H9 (cell line): ENCODE measurements around the gene SPTLC3. TPM values are rescaled to one million over a fixed set of nuclear protein-coding genes. Genes with fewer than 3 reads are reported as not detected.

Source experiments
- DNase-seq: peaks from one replicate; pipeline ENCODE4 v3.0.0-alpha.2; 2017
- H2AFZ ChIP-seq: one replicate; pipeline ENCODE4 v1.6.1; 2013; ENCODE audit warnings: mild to moderate bottlenecking, low read length, control low read depth, moderate library complexity
- H2AK5ac ChIP-seq: 2 replicates; pipeline ENCODE4 v1.6.1; 2013; ENCODE audit warnings: low read length, control low read depth, mixed read lengths; ENCODE audit not compliant: insufficient read length
- H2BK120ac ChIP-seq: one replicate; pipeline ENCODE4 v1.6.1; 2013; ENCODE audit warnings: low read depth, mild to moderate bottlenecking, low read length, control low read depth, inconsistent platforms; ENCODE audit not compliant: poor library complexity, severe bottlenecking
- H2BK12ac ChIP-seq: 2 replicates; pipeline ENCODE4 v1.6.1; 2013; ENCODE audit warnings: low read length, control low read depth, mixed read lengths, low read depth; ENCODE audit not compliant: insufficient read length
- H2BK15ac ChIP-seq: 2 replicates; pipeline ENCODE4 v1.6.1; 2013; ENCODE audit warnings: low read depth, low read length, control low read depth
- H2BK20ac ChIP-seq: one replicate; pipeline ENCODE4 v1.6.1; 2013; ENCODE audit warnings: low read depth, mild to moderate bottlenecking, low read length, control low read depth, inconsistent platforms; ENCODE audit not compliant: poor library complexity, severe bottlenecking
- H2BK5ac ChIP-seq: 2 replicates; pipeline ENCODE4 v1.6.1; 2013; ENCODE audit warnings: low read length, control low read depth, mixed read lengths; ENCODE audit not compliant: insufficient read length
- H3K14ac ChIP-seq: 2 replicates; pipeline ENCODE4 v1.6.1; 2013; ENCODE audit warnings: low read length, control low read depth; ENCODE audit not compliant: insufficient read depth
- H3K18ac ChIP-seq: 2 replicates; pipeline ENCODE4 v1.6.1; 2013; ENCODE audit warnings: low read depth, mild to moderate bottlenecking, mixed read lengths, low read length, control low read depth; ENCODE audit not compliant: insufficient read length
- H3K23ac ChIP-seq: 2 replicates; pipeline ENCODE4 v1.6.1; 2013; ENCODE audit warnings: low read length, control low read depth, mixed read lengths, low read depth; ENCODE audit not compliant: insufficient read length
- H3K23me2 ChIP-seq: 2 replicates; pipeline ENCODE4 v1.6.1; 2013; ENCODE audit warnings: low read depth, mild to moderate bottlenecking, mixed read lengths, low read length, control low read depth; ENCODE audit not compliant: insufficient read length, poor library complexity, severe bottlenecking
- H3K27ac ChIP-seq: 2 replicates; pipeline ENCODE4 v1.5.1; 2013; ENCODE audit warnings: low read length, control low read depth, mixed read lengths, low read depth; ENCODE audit not compliant: insufficient read length
- H3K27me3 ChIP-seq: 2 replicates; pipeline ENCODE4 v1.6.1; 2013; ENCODE audit warnings: low read length, control low read depth, inconsistent platforms; ENCODE audit not compliant: insufficient read depth
- H3K4ac ChIP-seq: 2 replicates; pipeline ENCODE4 v1.6.1; 2013; ENCODE audit warnings: low read depth, mild to moderate bottlenecking, control low read depth, inconsistent platforms, low read length, moderate library complexity
- H3K4me1 ChIP-seq: 2 replicates; pipeline ENCODE4 v1.6.1; 2013; ENCODE audit warnings: low read length, control low read depth, inconsistent platforms; ENCODE audit not compliant: insufficient read depth
- H3K4me2 ChIP-seq: 2 replicates; pipeline ENCODE4 v1.6.1; 2013; ENCODE audit warnings: low read length, control low read depth, mixed read lengths; ENCODE audit not compliant: insufficient read length, insufficient read depth
- H3K56ac ChIP-seq: 2 replicates; pipeline ENCODE4 v1.6.1; 2013; ENCODE audit warnings: low read depth, mild to moderate bottlenecking, mixed read lengths, low read length, control low read depth; ENCODE audit not compliant: insufficient read length
- H3K79me1 ChIP-seq: 2 replicates; pipeline ENCODE4 v1.6.1; 2013; ENCODE audit warnings: low read depth, mild to moderate bottlenecking, moderate library complexity, low read length, control low read depth, inconsistent platforms; ENCODE audit not compliant: insufficient read depth, poor library complexity, severe bottlenecking
- H3K79me2 ChIP-seq: 2 replicates; pipeline ENCODE4 v1.6.1; 2013; ENCODE audit warnings: low read length, control low read depth, inconsistent platforms; ENCODE audit not compliant: insufficient read depth
- H3K9ac ChIP-seq: 2 replicates; pipeline ENCODE4 v1.6.1; 2013; ENCODE audit warnings: low read length, control low read depth, mixed read lengths; ENCODE audit not compliant: insufficient read length; ENCODE audit errors: extremely low read depth
- H3K9me3 ChIP-seq: one replicate; pipeline ENCODE4 v1.6.1; 2013; ENCODE audit warnings: low read depth, low read length, inconsistent platforms; ENCODE audit not compliant: control insufficient read depth
- H3T11ph ChIP-seq: one replicate; pipeline ENCODE4 v1.6.1; 2013; ENCODE audit warnings: mild to moderate bottlenecking, low read length, control low read depth, inconsistent platforms
- H4K20me1 ChIP-seq: one replicate; pipeline ENCODE4 v1.6.1; 2013; ENCODE audit not compliant: control insufficient read depth, insufficient read length, insufficient read depth
- H4K5ac ChIP-seq: 2 replicates; pipeline ENCODE4 v1.6.1; 2013; ENCODE audit warnings: low read depth, mild to moderate bottlenecking, mixed read lengths, low read length, control low read depth; ENCODE audit not compliant: insufficient read length
- H4K8ac ChIP-seq: replicated peaks from 2 replicates; pipeline ENCODE4 v1.6.1; 2013; ENCODE audit warnings: low read length, control low read depth, mixed read lengths, low read depth; ENCODE audit not compliant: insufficient read length
- H4K91ac ChIP-seq: 2 replicates; pipeline ENCODE4 v1.6.1; 2013; ENCODE audit warnings: low read depth, mild to moderate bottlenecking, moderate library complexity, mixed read lengths, low read length, control low read depth; ENCODE audit not compliant: insufficient read length
- H3K27ac Mint-ChIP-seq, 3 experiments: 2 replicates in 2 of 3; 3 replicates in 1 of 3; pipeline ENCODE4 v1.8.0; 2020 to 2021; ENCODE audit warnings: mixed read lengths in 3 of 3, mild to moderate bottlenecking in 1 of 3, moderate library complexity in 1 of 3
- H3K27me3 Mint-ChIP-seq: 2 replicates; pipeline ENCODE4 v1.8.0; 2021; ENCODE audit warnings: low read depth, mild to moderate bottlenecking, moderate library complexity, mixed read lengths
- H3K36me3 Mint-ChIP-seq, 3 experiments: 2 replicates in 2 of 3; 3 replicates in 1 of 3; pipeline ENCODE4 v1.8.0; 2020 to 2021; ENCODE audit warnings: low read depth in 3 of 3, mixed read lengths in 3 of 3; ENCODE audit not compliant: insufficient read depth in 1 of 3
- H3K4me1 Mint-ChIP-seq, 2 experiments: 2 replicates each; pipeline ENCODE4 v1.8.0; 2020; ENCODE audit warnings: mixed read lengths in 2 of 2
- H3K4me3 Mint-ChIP-seq, 2 experiments: 2 replicates in 1 of 2; 3 replicates in 1 of 2; pipeline ENCODE4 v1.8.0; 2020 to 2021; ENCODE audit warnings: mild to moderate bottlenecking in 2 of 2, mixed read lengths in 2 of 2, moderate library complexity in 1 of 2
- H3K9me3 Mint-ChIP-seq, 2 experiments: 2 replicates in 1 of 2; 3 replicates in 1 of 2; pipeline ENCODE4 v1.8.0; 2020; ENCODE audit warnings: mild to moderate bottlenecking in 2 of 2, mixed read lengths in 2 of 2, moderate library complexity in 1 of 2
- CTCF ChIP-seq: fragments of 200-600 bp; sonication (generic); conservative IDR thresholded peaks from 3 replicates; pipeline ENCODE4 v1.8.0; 2021; ENCODE audit warnings: antibody characterized with exemption, mild to moderate bottlenecking
- WGBS: extraction: QIAGEN DNeasy Blood & Tissue Kit; methylation state at CpG from one replicate; pipeline ENCODE4 v1.1.7; 2013; ENCODE audit warnings: missing lambda C conversion rate, low lambda C conversion rate, mixed read lengths; ENCODE audit not compliant: insufficient read length; ENCODE audit errors: extremely low coverage; 5-methylcytosine and 5-hydroxymethylcytosine counted together
- total RNA-seq: library from RNA; stranded (reverse); gene quantifications from 2 replicates; pipeline ENCODE4 v1.2.1, GENCODE V29; 2021

SPTLC3 gene
- total RNA-seq, 1 experiment from 2014 or later = 0.68 TPM

- H3K4me2 ChIP-seq = no peak overlapping the region
- DNase-seq = no peak
- no peaks in the 10 kb centered on the region for H3K23me2 ChIP-seq
- H3K27me3 ChIP-seq = no peaks in the 10 kb centered on the region
- peaks cover 10 to 11% of the 10 kb centered on the region in 2 experiments for H3K4me1 Mint-ChIP-seq
- H3K56ac ChIP-seq = no peak overlapping the region
- no peak overlapping the region for H4K8ac ChIP-seq
- no peak overlapping the region for H3K18ac ChIP-seq
- no peak overlapping the region for H3K14ac ChIP-seq
- no peak overlapping the region for H2BK5ac ChIP-seq
- no peak overlapping the region for H2BK20ac ChIP-seq
- H2AK5ac ChIP-seq = no peak overlapping the region
- no peaks in the 10 kb centered on the region for H4K20me1 ChIP-seq
- no peak for TF ChIP-seq CTCF
- no peak overlapping the region for H4K91ac ChIP-seq
- H3K9me3 Mint-ChIP-seq = no peaks in the 10 kb centered on the region
- H3K23ac ChIP-seq = no peak overlapping the region
- no peaks in the 10 kb centered on the region for H3K79me1 ChIP-seq
- no peaks in the 10 kb centered on the region for H3K9me3 ChIP-seq
- H2BK12ac ChIP-seq = no peak overlapping the region
- WGBS = no CpG with 5 or more reads among the region's 3 CpGs
- H3K9ac ChIP-seq = no peak overlapping the region
- H3K4me3 Mint-ChIP-seq = no peak overlapping the region
- no peak overlapping the region for H3K27ac Mint-ChIP-seq
- no peak overlapping the region for H4K5ac ChIP-seq
- H2BK120ac ChIP-seq = no peak overlapping the region
- H3K27ac ChIP-seq = no peak overlapping the region
- H3K36me3 Mint-ChIP-seq = no peaks in the 10 kb centered on the region; a peak in 1 of 7 replicates
- no peak overlapping the region for H2AFZ ChIP-seq
- H2BK15ac ChIP-seq = no peak overlapping the region
- H3K4me1 ChIP-seq = peaks cover 5% of the 10 kb centered on the region; the same call in 1 of the 2 replicates
- no peaks in the 10 kb centered on the region for H3K79me2 ChIP-seq
- H3K27me3 Mint-ChIP-seq = no peaks in the 10 kb centered on the region; the same call in 1 of the 2 replicates
- no peak overlapping the region for H3K4ac ChIP-seq
- no peak overlapping the region for H3T11ph ChIP-seq
Measured at GRCh38 chr20:13054011-13054410, 45.2 kb downstream of the SPTLC3 start.
